ENCODE data around the gene RAB11FIP4. TPM values are rescaled to one million over a fixed set of nuclear protein-coding genes. Genes with fewer than 3 reads are reported as not detected.

The RAB11FIP4 gene
- polyA plus RNA-seq, 4 donors = 1.2 to 16.5 (median 15.0) TPM

DNA sequence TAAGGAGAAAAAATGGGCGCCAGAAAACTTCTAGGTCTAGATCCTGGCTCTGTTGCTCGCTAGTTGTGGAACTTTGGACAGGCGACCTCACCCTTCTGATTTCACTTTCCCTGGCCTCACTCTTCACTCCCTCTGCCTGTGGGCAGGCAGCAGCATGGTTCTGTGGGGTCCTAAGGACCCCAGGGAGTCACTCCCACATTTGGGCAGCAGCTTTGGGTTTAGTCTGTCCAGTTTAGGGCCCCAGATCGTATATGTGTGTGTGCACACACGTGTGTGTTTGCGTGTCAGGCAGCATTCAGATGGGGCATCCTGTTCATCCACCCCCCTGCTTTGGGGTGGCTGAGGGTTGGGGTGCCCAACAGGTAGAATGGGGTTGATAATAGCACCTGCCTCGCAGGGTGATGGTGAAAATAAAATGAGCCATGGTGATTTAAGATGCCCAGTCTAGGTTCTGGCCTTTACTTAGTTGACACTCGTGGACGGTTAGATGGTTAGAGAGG, 102.2 kb downstream of the RAB11FIP4 start:
- no peak for DNase-seq (ENCODE audit: low read depth in 4 of 4, low spot score in 3 of 4)

DNA sequence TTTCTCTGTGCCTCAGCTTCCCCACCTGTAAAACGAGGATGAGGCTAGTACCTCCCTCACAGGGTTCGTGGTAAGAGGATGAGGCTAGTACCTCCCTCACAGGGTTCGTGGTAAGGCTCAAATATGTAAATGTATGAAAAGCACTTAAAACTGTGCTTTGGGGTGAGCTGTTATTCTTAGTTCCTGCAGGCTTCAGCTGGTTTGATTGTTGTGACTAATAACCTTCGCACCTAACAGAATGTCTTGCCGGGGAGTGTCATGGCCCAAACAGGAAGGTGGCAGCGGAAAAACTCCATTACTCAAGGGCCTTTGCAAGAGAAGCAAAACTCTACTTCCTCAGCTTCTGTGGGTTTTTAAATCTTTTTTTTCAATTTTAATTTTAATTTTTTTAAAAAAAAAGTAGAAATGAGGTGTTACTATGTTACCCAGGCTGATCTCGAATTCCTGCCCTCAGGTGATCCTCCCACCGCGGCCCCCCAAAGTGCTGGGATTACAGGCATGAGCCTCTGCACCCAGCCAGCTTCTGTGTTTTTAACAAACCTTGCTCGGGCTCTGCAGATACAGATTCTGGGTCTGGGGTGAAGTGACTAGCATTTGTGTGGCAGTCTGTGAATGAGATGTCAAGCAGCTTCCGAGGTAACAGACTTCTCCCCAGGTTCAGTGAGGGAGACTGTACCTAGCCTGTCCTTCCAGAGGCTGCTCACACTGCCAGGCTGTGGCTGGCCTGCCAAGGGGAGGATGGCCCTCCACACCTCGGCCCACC, 103.0 kb downstream of the RAB11FIP4 start:
- no peak for DNase-seq (ENCODE audit: low read depth in 4 of 4, low spot score in 3 of 4)

DNA sequence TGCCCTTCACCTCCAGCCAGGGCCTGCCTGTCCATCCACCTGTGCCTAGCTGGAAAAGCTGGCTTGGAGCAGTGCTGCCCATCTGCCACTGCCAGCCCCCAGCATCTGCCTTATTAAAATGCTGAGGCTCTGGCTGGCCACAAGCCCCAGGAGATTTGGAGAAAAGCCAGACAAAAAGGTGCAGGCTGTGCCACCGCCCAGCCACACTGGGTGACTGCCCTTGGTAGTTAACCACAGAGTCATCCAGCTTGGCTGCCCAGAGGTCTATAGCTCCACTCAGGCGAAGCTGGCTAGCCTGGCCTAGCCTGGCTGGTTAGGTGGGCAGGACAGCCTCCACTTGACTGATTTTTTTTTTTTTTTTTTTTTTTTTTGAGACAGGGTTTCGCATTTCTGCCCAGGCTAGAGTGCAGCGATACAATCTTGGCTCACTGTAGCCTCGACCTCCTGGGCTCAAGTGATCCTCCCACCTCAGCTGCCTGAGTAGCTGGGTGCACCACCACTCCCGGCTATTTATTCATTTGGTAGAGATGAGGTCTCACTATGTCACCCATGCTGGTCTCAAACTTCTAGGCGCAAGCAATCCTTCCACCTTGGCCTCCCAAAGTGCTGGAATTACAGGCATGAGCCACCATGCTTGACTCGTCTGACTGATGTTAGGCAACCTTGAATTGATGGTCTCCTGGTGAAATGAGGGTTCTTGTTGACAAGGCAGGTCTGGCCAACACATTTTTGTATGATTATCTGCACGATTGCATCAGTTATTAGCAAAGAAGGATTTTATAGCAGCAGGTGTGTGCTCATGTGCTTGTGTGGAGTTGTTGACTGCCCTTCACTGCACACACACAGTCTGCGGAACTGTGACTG, 103.8 kb downstream of the RAB11FIP4 start:
- DNase-seq (ENCODE audit: low read depth in 4 of 4, low spot score in 3 of 4) = no peak

DNA sequence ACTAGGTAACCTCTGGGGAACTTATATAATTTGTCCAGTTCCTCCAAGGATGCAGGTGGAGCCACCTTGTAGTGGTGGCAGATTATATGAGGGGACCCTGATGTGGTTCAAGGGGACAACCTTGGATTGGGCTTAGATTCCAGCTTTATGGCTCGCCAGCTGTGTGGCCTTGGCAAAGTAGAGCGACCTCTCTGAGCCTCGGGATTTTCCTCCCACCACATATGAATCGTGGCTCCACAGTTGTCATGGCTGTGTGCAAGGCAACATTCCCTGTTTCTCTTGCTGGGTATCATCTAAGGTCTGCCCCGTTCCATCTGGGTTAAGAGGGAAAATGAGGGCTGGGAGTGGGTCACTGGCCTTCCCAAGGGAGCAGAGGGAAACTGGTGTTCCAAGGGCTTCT, 104.6 kb downstream of the RAB11FIP4 start:
- no peak for DNase-seq (ENCODE audit: low read depth in 4 of 4, low spot score in 3 of 4)

DNA sequence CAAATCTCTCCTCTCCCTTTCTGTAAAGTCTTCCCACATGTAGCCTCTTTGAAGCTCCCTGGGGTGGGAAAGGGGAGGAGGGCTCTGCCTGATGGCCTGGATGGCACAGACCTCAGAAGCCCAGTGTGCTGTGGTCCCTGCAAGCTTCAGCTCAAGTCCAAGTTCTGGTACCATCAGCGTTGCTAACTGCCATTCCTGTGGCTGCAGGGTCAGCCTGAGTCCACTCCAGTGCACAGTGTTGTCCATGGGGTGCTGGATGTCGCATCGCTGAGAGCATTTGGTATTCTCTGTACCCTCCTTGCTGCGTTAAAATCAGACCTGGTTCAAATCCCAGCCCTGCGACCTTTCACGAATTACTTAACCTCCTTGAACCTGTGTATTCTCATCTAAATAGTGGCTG, 105.1 kb downstream of the RAB11FIP4 start:
- DNase-seq (ENCODE audit: low read depth in 4 of 4, low spot score in 3 of 4) = no peak

DNA sequence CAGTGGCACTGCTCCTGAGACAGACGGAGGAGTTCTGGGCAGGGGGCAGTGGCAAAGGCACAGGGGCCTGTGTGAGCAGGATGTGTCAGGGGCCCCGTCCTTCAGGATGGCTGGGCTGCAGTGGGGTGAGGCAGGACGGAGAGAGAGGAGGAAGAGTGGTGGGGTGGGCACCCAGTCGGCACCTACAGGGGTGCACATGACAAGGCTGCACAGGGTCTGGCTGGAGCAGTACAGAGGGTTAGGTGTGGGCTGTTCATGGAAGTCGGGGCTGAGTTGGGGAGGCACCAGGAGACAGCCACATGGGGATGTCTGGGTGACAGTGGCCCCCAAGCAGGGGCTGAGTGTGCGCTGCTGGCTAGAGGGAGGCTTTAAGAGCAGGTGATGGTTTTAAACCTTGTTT, 106.0 kb downstream of the RAB11FIP4 start:
- DNase-seq (ENCODE audit: low read depth in 4 of 4, low spot score in 3 of 4) = no peak

DNA sequence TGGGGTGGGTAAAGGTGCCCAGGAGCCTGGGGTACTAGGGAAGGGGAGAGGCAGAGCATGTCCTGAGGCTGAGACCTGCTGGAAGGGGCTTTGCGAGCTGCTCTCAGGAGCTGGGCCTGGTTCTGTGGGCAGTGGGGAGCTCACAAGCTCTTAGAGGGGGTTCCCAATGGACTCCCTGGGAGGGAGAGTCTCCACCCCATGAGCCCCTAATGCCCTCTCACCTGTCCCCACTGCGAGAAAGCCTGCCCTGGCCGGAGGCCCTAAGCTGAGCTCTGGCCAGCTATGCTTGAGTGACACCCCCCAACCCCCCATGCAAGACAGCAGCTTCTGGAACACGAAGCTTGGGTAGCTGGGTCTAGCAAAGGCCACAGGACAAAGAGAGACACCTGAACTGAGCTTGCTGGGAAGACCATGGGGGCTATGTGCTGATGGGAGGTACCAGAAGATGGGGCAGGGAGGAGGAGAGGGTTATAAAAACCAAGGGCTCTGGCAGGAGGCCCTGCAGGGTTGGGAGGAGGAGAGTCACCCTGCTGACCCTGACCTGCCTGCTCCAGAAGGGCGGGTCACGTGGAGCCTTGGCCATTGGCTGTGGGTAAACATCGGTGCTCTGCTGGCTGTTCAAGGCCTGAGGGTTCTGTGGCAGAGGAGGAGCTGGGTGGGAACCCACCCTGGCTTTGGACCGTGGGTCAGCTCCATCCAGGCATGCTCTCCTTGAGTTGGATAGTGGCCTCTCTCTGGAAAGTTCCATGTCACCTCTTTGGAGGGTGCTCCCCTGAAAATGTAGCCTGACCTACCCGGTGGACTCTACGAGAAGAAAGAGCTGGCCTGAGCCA, 106.7 kb downstream of the RAB11FIP4 start:
- DNase-seq (ENCODE audit: low read depth in 4 of 4, low spot score in 3 of 4) = no peak

DNA sequence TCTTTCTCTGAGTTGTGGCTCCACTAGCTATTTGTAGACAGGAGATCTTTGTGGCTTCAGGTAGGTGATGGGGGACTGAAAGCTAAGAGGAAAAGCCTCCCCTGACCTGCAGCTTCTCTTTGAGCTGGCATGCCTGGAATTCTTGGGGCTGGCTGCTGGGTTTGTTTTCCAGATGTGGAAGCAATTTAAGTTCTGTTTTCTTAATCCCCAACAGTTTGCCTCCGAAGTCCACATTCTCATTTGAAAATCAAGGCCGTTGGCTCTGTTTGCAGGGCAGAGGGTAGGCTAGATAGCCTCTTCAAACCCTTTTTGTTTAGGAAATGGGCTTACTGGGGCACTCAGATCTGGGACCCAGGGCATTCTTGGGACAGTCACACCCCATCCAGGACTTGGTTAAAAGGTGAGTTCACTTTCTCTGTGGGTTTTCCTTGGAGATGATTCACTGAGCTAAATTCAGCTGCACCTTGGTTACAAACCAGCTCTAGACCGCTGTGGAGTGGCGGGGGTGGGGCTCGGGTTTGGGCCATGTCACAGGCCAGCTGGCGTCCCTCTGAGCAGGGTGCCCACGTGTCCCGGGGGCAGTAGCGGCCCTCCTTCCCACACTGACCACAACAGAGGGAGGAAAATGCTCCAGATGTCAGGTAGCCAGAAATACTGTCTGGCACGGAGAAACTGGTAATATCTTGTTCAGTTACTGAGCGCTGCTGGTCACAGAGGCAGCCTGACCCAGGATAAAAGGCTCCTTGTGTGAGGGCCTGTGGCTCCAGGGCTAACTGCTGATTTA, 108.5 kb downstream of the RAB11FIP4 start:
- DNase-seq (ENCODE audit: low read depth in 4 of 4, low spot score in 3 of 4) = no peak

DNA sequence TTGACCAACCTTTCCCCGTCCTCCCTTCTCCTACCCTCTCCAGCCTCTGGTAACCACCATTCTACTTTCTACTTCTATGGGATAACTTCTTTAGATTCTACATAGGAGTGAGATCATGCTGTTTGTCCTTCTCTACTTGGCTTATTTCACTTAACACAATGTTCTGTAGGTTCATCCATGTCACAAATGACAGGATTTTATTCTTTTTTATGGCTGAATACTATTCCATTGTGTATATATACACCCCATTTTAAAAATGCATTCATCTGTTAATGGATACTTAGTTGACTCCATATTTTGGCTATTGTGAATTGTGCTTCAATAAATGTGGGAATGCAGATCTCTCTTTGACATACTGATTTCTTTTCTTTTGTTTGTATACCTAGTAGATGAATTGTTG, 115.0 kb downstream of the RAB11FIP4 start:
- DNase-seq (ENCODE audit: low read depth in 4 of 4, low spot score in 3 of 4) = no peak

DNA sequence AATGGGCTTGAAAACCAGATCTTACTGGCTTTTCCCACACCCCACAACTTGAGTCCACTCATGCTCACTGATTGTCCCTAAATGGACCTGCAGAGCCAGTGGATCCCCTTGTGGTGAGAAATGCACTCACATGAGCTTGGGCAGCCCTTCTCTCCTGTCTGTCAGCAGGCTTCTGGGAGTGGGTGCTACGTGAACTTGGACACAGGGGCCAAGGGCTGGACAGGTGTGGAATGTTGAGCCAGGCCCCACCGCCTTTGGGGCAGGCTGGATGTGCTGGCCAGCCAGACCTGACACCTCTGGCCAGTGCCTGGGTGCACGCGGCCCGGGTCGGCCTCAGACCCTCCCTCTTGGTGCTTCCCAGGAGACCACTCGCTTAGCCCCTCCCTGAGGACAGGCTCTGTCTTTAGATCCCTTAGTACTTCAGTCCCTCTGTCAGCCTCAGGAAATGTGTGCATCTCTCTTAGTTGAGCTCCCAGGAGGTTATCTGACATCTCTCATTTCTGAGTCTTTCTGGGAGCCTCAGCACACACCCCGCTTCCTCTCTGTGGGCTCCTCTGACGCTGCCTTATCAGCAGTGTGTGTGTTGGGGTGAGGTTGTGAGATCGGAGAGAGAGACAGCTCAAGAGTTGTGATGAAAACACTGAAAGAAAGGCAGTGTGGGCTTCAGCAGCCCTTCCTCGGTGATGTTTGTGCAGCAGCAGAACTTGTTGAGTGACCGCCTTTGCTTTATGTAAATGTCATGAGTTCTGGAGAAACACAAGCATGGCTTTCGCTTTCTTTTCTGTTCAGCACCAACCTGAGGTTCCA, 117.0 kb downstream of the RAB11FIP4 start:
- DNase-seq (ENCODE audit: low read depth in 4 of 4, low spot score in 3 of 4) = no peak

DNA sequence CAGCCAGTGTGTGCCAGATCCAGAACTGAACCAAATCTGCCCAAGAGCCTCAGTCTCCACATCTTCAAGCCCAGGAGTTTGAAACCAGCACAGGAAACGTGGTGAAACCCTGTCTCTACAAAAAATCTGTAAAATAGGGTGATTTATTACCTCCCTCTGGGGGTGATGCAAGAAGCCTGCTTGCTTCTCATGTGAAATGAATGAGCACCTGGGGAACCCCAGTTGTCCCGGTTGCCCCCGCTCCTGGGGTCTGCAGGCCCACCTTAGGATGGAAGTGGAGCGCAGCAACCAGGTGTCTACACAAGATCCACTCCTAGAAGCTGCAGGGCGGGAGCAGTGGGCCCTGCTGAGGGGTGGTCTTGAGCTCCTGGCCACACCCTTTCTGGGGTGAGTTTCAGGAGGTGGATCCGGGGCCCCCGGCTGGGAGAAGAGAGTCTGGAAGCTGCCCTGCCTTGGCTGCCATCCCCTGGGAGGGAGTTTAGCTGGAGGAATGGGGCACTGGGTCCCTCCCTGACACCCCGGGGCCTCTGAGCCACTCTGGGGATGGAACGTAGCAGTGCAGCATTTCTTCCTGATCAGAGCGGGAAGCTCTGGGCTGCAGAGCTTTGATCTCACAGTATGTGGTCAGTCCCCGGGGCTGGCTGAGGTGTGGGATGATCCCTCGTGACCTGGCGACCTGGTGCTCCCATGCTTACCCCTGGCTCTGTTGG, 117.8 kb downstream of the RAB11FIP4 start:
- DNase-seq (ENCODE audit: low read depth in 4 of 4, low spot score in 3 of 4) = no peak

DNA sequence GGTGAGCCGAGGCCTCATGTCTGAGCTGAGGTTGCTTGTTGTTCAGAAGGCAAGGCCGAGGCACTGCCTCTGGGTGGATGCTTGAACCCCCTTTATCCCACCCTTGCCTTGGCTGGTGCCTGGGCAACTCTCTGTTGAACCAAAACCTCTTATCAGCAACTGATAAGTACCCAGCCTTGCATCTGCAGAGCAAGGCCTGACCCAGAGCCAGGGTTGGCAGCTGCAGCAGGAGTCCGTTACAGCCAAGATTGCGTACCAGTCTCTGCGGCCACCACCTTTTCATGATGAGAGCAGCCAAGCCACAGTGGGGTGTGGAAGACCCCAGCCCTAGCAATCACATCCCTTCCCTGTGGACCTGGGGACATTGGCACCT, 118.3 kb downstream of the RAB11FIP4 start:
- no peak for DNase-seq (ENCODE audit: low read depth in 4 of 4, low spot score in 3 of 4)

DNA sequence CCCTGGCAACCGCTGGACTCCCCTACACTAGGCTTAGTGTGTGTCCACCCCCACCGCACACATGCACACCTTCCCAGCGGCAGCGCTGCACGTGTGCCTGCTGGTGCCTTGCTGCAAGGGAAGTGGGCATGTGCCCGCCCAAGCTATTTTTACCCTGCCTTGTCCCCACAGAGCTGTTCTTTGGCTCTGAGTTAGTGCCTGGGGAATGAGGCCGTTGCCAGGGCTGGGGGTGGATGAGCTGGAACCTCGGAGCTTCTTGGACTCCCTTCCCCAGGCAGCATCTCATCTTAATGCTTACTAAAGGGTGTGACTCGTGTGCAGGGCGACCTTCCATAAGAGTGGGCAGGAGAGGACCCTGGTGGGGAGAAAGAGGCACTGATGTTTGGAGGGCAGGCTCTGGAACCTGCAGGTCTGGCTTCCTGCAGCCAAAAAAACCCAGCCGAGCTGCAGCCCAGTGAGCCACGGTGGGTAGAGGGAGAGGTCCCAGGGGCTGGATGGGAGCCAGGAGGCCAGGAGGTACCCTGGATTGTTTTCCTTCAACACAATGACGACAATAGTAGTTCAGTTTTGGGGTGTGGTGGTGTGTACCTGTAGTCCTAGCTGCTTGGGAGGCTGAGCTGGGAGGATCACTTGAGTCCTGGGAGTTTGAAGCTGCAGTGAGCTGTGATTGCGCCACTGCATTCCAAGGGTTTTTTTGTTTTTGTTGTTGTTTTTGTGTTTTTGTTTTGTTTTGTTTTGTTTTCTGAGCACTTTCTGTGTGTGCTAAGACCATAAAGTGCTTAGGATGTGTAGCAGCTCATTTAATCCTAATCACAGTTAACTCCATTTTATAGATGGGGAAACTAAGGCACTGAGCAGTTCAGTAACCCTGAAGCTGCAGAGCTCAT, 119.1 kb downstream of the RAB11FIP4 start:
- DNase-seq (ENCODE audit: low read depth in 4 of 4, low spot score in 3 of 4) = no peak

DNA sequence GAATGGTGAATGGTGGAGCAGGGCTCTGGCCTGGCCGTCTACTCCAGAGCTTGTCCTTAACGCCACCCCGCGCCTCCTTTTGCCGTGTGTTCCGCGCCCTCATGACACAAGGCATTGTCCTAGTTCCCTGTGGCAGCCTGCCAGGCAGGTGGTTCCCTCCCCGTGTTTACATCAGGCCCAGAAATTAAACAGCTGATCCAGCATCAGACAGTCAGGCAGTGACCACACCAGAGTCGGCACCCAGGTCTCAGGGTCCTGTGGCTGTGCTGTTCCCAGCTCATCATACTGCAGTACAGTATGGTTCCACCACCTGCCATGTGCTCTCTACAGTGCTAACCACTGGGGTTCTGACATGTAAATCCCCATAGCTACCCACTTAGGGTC, 119.7 kb downstream of the RAB11FIP4 start:
- no peak for DNase-seq (ENCODE audit: low read depth in 4 of 4, low spot score in 3 of 4)

DNA sequence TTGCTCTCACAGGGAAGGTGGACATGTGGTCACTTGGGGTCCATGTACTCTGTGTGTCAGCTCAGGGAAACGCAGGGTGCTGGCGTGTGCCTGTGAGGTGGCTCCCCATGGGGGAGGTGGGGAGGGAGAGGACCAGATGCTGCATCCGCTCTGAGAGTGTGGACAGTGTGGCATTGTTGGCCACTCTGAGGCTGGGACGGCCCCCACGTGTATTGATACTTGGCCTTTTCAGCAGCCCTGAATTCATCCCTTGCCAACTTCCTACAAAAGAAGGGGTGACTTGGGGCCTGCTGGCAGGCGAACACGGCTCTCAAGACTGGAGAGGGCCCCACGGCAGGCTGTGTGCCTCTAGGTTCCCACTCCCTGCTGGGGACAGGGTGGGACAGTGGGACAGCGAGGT, 120.1 kb downstream of the RAB11FIP4 start:
- no peak for DNase-seq (ENCODE audit: low read depth in 4 of 4, low spot score in 3 of 4)

DNA sequence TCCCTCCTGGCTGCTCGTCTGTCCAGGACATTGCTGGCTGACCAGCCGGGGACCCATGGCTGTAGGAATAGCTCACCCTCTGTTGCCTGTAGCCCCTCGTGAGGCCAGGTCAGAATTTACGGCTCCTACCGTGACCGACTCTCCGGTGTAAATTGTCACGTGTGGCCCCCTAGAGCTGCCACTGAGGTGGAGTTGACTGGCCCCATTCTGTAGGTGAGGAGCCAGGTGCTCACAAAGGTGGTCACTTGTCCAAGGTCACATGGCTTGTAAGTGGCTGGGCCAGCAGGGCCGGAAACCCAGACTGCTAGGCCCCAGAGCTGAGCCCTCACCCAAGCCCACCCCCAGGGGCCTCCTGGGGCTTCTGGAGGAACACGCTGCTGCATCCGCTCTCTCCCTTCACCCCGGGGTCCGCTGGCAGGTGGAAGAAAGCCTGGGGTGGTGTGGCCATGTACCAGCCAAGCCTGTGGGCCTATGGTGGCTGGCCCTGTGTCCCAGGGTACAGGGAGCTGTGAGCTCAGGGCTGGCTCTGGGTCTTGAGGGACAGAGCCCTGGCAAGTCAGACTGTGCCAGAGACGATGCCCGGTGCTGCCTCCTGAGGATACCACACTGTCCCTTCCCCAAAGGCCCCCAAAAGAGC, 120.7 kb downstream of the RAB11FIP4 start:
- DNase-seq (ENCODE audit: low read depth in 4 of 4, low spot score in 3 of 4) = no peak

DNA sequence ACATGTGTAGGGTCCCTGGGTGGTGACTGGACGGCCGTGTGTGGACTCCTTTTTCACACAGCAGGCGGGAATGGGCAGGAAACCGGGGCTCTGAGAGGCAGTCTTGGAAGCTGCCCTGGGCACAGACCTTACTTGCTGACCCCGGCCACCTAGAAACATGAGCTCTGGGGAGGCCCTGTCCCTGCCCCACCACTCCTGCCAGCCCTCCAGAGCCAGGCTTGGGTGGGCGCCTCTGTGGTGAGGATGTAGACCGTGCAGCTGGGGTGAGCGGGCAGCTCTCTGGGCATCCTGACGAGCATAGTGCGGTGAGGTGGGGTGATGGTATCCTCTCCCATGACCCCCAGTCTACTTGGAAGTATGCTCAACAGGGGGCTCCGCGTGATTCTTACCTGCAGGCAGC, 121.3 kb downstream of the RAB11FIP4 start:
- no peak for DNase-seq (ENCODE audit: low read depth in 4 of 4, low spot score in 3 of 4)
